ENCODE measurements around the gene NKPD1. TPM values are rescaled to one million over a fixed set of nuclear protein-coding genes. Genes with fewer than 3 reads are reported as not detected.

NKPD1 gene
- total RNA-seq, 1 donor from 2014 or later, result 1.1 TPM

DNA sequence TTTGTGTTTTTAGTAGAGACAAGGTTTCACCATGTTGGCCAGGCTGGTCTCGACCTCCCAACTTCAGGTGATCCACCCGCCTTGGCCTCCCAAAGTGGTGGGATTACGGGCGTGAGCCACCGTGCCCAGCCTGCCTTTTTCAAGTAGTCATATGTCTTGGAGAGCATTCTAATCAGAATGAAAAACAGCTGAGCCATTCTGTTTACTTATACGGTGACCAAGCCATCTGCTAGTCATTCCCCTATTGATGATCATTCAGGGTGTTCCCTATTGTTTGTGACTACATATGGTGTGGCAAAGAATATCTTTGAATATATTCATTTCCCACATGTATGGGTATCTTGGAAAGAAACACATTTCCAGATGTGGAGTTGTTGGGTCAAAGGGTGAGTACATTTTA is 35.0 kb upstream of the NKPD1 start:
- Mint-ChIP-seq H3K27ac (no peak overlapping the region), H3K4me3 (no peak overlapping the region), H3K36me3 (no peaks in the 10 kb centered on the region), H3K4me1 (no peaks in the 10 kb centered on the region), H3K9me3 (no peaks in the 10 kb centered on the region), H3K27me3 (ENCODE audit: low read depth) (peaks cover 20% of the 10 kb centered on the region)
- TF ChIP-seq CTCF (IDR thresholded peaks at IDR 0.05; ENCODE audit: unreplicated experiment), result no peak
- DNase-seq (ENCODE audit: low spot score in 2 of 2, unreplicated experiment in 2 of 2), result no peak

GRCh38 chr19:45191375-45191774 is 30.6 kb upstream of the NKPD1 start:
- TF ChIP-seq CTCF (IDR thresholded peaks at IDR 0.05; ENCODE audit: unreplicated experiment), result no peak
- no peaks in the 10 kb centered on the region for H3K9me3 Mint-ChIP-seq
- H3K4me3 Mint-ChIP-seq, result no peak overlapping the region
- peaks cover 3% of the 10 kb centered on the region for H3K27me3 Mint-ChIP-seq (ENCODE audit: low read depth)
- no peak overlapping the region for H3K27ac Mint-ChIP-seq
- no peaks in the 10 kb centered on the region for H3K36me3 Mint-ChIP-seq
- no peak for DNase-seq (ENCODE audit: low spot score in 2 of 2, unreplicated experiment in 2 of 2)
- no peaks in the 10 kb centered on the region for H3K4me1 Mint-ChIP-seq

DNA sequence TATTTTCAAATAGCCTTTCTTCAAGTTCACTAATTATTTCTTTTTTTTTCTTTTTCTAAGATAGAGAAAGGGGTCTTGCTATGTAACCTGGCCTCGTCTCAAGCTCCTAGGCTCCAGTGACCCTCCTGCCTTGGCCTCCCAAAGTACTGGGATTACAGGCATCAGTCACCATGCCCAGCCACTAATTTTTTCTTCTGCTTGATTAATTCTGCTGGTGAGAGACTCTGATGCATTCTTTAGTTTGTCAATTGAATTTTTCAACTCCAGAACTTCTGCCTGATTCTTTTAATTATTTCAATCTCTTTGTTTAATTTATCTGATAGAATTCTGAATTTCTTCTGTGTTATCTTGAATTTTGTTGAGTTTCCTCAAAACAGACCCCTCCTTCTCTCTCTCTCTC is 29.2 kb upstream of the NKPD1 start:
- Mint-ChIP-seq H3K27me3 (ENCODE audit: low read depth) (no peaks in the 10 kb centered on the region), H3K4me3 (no peak overlapping the region), H3K4me1 (no peaks in the 10 kb centered on the region), H3K9me3 (no peaks in the 10 kb centered on the region), H3K36me3 (no peaks in the 10 kb centered on the region), H3K27ac (no peak overlapping the region)
- no peak for TF ChIP-seq CTCF (IDR thresholded peaks at IDR 0.05; ENCODE audit: unreplicated experiment)
- DNase-seq (ENCODE audit: low spot score in 2 of 2, unreplicated experiment in 2 of 2), result no peak

DNA sequence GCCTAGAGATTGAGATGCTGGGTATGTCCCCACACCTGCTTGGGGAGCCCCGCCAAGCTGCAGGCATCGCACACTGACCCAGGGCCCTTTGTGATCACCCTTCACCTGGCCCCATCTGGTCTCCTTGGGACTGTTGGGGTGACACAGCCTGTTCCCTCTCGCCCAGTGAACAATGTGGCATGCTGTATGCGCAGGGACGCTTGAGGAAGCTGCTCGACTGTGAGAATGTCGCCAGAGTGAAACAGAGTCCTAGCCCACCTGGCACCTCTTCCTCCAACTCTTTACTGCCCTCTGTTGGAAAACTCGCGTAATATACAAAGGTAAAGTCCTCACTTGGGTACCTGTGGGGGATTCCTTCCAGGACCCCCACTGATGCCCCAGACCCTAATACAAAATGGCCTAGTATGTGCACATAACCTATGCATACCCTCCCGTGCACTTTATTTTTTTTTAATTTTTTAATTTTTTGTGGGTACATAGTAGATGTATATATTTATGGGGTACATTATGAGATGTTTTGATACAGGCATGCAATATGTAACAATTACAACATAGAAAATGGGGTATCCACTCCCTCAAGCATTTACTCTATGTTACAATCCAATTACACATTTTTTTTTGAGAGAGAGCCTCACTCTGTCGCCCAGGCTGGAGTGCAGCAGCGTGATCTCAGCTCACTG is 26.8 kb upstream of the NKPD1 start:
- Mint-ChIP-seq H3K27me3 (ENCODE audit: low read depth) (no peaks in the 10 kb centered on the region), H3K27ac (no peak overlapping the region)
- no peak for DNase-seq (ENCODE audit: low spot score in 2 of 2, unreplicated experiment in 2 of 2)

GRCh38 chr19:45186509-45187334 is 25.9 kb upstream of the NKPD1 start:
- H3K4me1 Mint-ChIP-seq, result no peaks in the 10 kb centered on the region
- no peak overlapping the region for H3K27ac Mint-ChIP-seq
- no peak for DNase-seq (ENCODE audit: low spot score in 2 of 2, unreplicated experiment in 2 of 2)
- no peak overlapping the region for H3K4me3 Mint-ChIP-seq
- no peaks in the 10 kb centered on the region for H3K36me3 Mint-ChIP-seq
- no peak for TF ChIP-seq CTCF (IDR thresholded peaks at IDR 0.05; ENCODE audit: unreplicated experiment)
- no peaks in the 10 kb centered on the region for H3K27me3 Mint-ChIP-seq (ENCODE audit: low read depth)
- H3K9me3 Mint-ChIP-seq, result no peaks in the 10 kb centered on the region

More for the DNA sequence above, 26.8 kb upstream of the NKPD1 start:
- peak; percentile 65 for TF ChIP-seq CTCF (IDR thresholded peaks at IDR 0.05; ENCODE audit: unreplicated experiment)
- Mint-ChIP-seq H3K4me3 (no peak overlapping the region), H3K9me3 (no peaks in the 10 kb centered on the region), H3K4me1 (no peaks in the 10 kb centered on the region), H3K36me3 (no peaks in the 10 kb centered on the region)

Measured in mesothelial cell of epicardium (in vitro differentiated cells).